ENCODE data around the gene B4GALT7. TPM values are rescaled to one million over a fixed set of nuclear protein-coding genes. Genes with fewer than 3 reads are reported as not detected.
"Not testable (repeated sequence)": the region's sequence is repeated elsewhere in the genome, so short reads cannot be mapped to it uniquely, and the experiment has no call there.

Gene B4GALT7
- total RNA-seq, 6 experiments from 2014 or later = 9.3 to 28.7 (median 14.1) TPM

GRCh38 chr5:177557796-177558195 is 42.1 kb upstream of the B4GALT7 start:
- DNase-seq (no peak), ATAC-seq (no peak)
- H3K4me1 ChIP-seq = peaks cover 0 to 13% (median 2%) of the 10 kb centered on the region in 4 donors
- H3K27ac ChIP-seq = no peak overlapping the region
- no peak for TF ChIP-seq POLR2A (IDR thresholded peaks at IDR 0.05)
- TF ChIP-seq, protein P1, sequence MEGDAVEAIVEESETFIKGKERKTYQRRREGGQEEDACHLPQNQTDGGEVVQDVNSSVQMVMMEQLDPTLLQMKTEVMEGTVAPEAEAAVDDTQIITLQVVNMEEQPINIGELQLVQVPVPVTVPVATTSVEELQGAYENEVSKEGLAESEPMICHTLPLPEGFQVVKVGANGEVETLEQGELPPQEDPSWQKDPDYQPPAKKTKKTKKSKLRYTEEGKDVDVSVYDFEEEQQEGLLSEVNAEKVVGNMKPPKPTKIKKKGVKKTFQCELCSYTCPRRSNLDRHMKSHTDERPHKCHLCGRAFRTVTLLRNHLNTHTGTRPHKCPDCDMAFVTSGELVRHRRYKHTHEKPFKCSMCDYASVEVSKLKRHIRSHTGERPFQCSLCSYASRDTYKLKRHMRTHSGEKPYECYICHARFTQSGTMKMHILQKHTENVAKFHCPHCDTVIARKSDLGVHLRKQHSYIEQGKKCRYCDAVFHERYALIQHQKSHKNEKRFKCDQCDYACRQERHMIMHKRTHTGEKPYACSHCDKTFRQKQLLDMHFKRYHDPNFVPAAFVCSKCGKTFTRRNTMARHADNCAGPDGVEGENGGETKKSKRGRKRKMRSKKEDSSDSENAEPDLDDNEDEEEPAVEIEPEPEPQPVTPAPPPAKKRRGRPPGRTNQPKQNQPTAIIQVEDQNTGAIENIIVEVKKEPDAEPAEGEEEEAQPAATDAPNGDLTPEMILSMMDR (IDR thresholded peaks at IDR 0.05) = no peak
- 92% methylated on average over 4 of the region's 5 CpGs for WGBS (ENCODE audit: insufficient coverage, low coverage, low lambda C conversion rate, missing lambda C conversion rate)
- no peaks in the 10 kb centered on the region for H3K27me3 ChIP-seq
- H3K9me3 ChIP-seq = no peaks in the 10 kb centered on the region
- H3K4me3 ChIP-seq = no peak overlapping the region
- no peaks in the 10 kb centered on the region for H3K36me3 ChIP-seq
- intact Hi-C loops (cut with DNase I) = no loop called here

DNA sequence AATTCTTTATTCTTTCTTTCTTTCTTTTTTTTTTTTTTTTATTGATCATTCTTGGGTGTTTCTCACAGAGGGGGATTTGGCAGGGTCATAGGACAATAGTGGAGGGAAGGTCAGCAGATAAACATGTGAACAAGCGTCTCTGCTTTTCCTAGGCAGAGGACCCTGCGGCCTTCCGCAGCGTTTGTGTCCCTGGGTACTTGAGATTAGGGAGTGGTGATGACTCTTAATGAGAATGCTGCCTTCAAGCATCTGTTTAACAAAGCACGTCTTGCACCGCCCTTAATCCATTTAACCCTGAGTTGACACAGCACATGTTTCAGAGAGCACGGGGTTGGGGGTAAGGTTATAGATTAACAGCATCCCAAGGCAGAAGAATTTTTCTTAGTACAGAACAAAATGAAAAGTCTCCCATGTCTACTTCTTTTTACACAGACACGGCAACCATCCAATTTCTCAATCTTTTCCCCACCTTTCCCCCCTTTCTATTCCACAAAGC is 40.4 kb upstream of the B4GALT7 start:
- intact Hi-C loops (cut with DNase I); H3K36me3 ChIP-seq; H3K4me1 ChIP-seq; ATAC-seq; H3K27me3 ChIP-seq; H3K9me3 ChIP-seq; H3K4me3 ChIP-seq; DNase-seq; H3K27ac ChIP-seq: not testable (repeated sequence)
- WGBS (ENCODE audit: insufficient coverage, low coverage, low lambda C conversion rate, missing lambda C conversion rate) = 54% methylated on average over 8 of the region's 8 CpGs

GRCh38 chr5:177565046-177565445 is 34.9 kb upstream of the B4GALT7 start:
- Histone ChIP-seq H3K4me1 (no peaks in the 10 kb centered on the region), H3K4me3 (no peak overlapping the region), H3K9me3 (no peaks in the 10 kb centered on the region), H3K36me3 (no peaks in the 10 kb centered on the region), H3K27me3 (no peaks in the 10 kb centered on the region), H3K27ac (no peak overlapping the region)
- WGBS (ENCODE audit: insufficient coverage, low coverage, low lambda C conversion rate, missing lambda C conversion rate) = 62% methylated on average over 8 of the region's 8 CpGs
- DNase-seq = no peak
- TF ChIP-seq, protein P1 (IDR thresholded peaks at IDR 0.05) = no peak
- TF ChIP-seq POLR2A (IDR thresholded peaks at IDR 0.05) = no peak
- no peak for ATAC-seq
- intact Hi-C loops (cut with DNase I) = no loop called here

- Histone ChIP-seq H3K36me3 (no peaks in the 10 kb centered on the region), H3K27ac (no peak overlapping the region), H3K4me1 (no peaks in the 10 kb centered on the region), H3K27me3 (no peaks in the 10 kb centered on the region), H3K4me3 (no peak overlapping the region), H3K9me3 (no peaks in the 10 kb centered on the region)
- intact Hi-C loops (cut with DNase I) = no loop called here
- 59% methylated on average over 5 of the region's 7 CpGs for WGBS (ENCODE audit: insufficient coverage, low coverage, low lambda C conversion rate, missing lambda C conversion rate)
- no peak for TF ChIP-seq POLR2A (IDR thresholded peaks at IDR 0.05)
- TF ChIP-seq, protein P1 (IDR thresholded peaks at IDR 0.05) = no peak
- DNase-seq (no peak), ATAC-seq (no peak)
Observed at GRCh38 chr5:177568326-177568725, 31.6 kb upstream of the B4GALT7 start.

DNA sequence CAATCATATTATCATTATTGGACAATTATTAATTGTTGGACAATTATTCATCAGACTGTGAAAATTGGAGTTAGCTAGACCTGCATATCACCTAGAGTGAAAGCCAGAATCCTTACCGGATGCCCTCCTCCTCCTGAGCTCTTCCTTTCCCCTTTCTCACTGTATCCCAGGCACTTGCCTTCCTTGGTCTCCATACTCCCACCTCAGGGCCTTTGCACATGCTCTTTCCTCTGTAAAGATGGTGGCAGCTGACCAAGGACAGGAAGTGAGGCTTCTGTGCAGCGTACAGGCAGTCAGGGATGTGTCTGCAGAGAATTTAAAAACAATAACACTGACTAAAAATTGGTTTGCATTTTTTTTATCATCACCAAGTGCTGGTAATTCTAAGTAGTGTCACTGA is 30.0 kb upstream of the B4GALT7 start:
- Histone ChIP-seq H3K27me3 (no peaks in the 10 kb centered on the region), H3K36me3 (no peaks in the 10 kb centered on the region), H3K4me1 (no peaks in the 10 kb centered on the region), H3K4me3 (no peak overlapping the region), H3K27ac (no peak overlapping the region), H3K9me3 (no peaks in the 10 kb centered on the region)
- 68% methylated on average over 2 of the region's 2 CpGs for WGBS (ENCODE audit: insufficient coverage, low coverage, low lambda C conversion rate, missing lambda C conversion rate)
- intact Hi-C loops (cut with DNase I) = no loop called here
- TF ChIP-seq, protein P1 (IDR thresholded peaks at IDR 0.05) = no peak
- no peak for TF ChIP-seq POLR2A (IDR thresholded peaks at IDR 0.05)
- DNase-seq (no peak), ATAC-seq (no peak)
